Measurements from ENCODE around the gene RASD2.

RASD2 gene

DNA sequence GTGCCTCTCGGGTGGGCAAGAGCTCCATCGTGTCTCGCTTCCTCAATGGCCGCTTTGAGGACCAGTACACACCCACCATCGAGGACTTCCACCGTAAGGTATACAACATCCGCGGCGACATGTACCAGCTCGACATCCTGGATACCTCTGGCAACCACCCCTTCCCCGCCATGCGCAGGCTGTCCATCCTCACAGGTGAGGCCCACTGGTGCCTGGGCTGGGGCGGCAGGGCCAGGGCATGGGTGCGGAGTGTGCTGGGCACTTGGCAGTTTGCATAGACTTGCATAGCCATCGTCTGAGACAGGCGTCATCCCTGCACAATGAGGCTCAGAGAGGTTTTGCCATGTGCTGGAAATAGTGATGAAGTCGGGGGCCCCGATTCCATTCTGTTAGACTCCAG, 6.3 kb downstream of the RASD2 start:
- no peak for DNase-seq (ENCODE audit: low spot score)
- TF ChIP-seq, protein P1, sequence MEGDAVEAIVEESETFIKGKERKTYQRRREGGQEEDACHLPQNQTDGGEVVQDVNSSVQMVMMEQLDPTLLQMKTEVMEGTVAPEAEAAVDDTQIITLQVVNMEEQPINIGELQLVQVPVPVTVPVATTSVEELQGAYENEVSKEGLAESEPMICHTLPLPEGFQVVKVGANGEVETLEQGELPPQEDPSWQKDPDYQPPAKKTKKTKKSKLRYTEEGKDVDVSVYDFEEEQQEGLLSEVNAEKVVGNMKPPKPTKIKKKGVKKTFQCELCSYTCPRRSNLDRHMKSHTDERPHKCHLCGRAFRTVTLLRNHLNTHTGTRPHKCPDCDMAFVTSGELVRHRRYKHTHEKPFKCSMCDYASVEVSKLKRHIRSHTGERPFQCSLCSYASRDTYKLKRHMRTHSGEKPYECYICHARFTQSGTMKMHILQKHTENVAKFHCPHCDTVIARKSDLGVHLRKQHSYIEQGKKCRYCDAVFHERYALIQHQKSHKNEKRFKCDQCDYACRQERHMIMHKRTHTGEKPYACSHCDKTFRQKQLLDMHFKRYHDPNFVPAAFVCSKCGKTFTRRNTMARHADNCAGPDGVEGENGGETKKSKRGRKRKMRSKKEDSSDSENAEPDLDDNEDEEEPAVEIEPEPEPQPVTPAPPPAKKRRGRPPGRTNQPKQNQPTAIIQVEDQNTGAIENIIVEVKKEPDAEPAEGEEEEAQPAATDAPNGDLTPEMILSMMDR (IDR thresholded peaks at IDR 0.05; ENCODE audit: borderline replicate concordance, control extremely low read depth, extremely low read depth, insufficient read depth, missing control alignments), result no peak
- in situ Hi-C loops (cut with MboI; ENCODE audit: low sequenced_read_pairs, unreplicated experiment), result no loop called here

DNA sequence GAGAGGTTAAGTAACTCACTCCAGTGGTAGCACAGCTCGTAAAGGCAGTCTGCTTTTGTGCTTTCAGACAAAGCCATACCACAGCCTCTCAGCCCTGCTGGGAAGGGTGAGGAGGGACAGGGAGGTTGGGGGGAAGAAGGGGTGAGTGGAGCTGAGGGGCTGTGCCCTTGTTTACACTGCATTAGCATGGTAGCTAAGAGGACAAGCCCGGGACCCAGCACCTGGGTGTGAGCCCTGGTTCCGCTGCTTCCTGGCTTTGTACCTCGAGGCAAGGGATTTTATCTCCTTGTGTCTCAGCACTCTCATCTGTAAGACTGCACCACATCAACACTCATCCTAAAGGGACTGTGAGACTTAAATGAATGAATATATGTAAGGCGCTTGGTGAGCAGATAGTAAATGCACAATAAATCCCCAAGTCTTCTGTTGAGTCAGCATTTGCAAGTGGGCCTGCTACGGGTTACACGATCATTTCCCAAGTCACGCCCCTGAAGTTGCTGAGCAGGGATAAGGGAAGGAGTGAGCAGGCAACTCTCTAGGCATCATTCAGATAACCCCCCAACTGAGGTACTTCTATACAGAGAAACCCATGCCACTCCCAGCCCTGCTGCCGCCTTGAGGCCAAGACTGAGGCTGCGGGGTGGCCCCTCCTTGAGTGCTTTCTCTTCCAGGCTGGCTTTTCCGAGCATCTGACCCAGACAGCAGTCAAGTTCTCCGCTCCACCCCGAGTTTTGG, 7.5 kb downstream of the RASD2 start:
- in situ Hi-C loops (cut with MboI; ENCODE audit: low sequenced_read_pairs, unreplicated experiment), result no loop called here
- DNase-seq (ENCODE audit: low spot score), result no peak
- TF ChIP-seq, protein P1 (IDR thresholded peaks at IDR 0.05; ENCODE audit: borderline replicate concordance, control extremely low read depth, extremely low read depth, insufficient read depth, missing control alignments), result no peak

DNA sequence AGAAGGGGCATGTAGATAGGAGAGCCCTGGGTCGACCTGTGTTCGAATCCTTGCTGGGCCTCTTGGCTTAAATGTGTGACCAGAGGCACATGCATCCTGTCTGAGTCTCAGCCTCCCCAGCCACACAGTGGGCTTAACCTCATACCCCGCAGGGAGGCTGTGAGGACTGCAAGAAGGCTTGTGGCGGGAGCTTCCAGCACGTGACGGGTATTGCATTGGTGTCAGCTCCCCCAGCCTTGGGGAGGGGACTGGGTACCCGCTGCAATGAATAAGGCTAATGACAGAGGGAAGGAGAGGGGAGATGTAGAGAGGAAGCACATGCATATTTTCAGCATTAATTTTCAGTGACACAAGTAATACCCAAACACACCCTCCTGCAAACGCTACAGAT, 8.1 kb downstream of the RASD2 start:
- TF ChIP-seq, protein P1 (IDR thresholded peaks at IDR 0.05; ENCODE audit: borderline replicate concordance, control extremely low read depth, extremely low read depth, insufficient read depth, missing control alignments), result no peak
- DNase-seq (ENCODE audit: low spot score), result no peak
- in situ Hi-C loops (cut with MboI; ENCODE audit: low sequenced_read_pairs, unreplicated experiment), result no loop called here

DNA sequence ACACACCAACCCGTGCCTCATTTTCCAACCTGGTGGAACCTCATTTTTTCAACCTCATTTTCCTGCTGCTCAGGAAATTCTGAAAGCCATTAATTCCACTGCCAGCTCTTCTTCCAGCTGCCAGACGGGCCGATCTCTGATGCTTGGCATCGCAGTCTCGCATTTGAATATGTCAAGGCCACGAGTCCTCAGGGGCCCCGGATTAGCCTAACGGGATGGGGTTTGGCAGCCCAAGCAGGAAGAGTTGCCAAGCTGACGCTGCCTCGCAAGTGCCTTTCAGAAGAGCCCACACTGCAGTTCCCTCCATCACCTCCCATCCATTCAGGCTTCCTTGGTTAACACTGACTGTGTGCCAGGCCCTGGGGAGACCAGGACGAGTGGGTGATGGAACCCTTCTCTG, 8.7 kb downstream of the RASD2 start:
- in situ Hi-C loops (cut with MboI; ENCODE audit: low sequenced_read_pairs, unreplicated experiment), result no loop called here
- DNase-seq (ENCODE audit: low spot score), result no peak
- TF ChIP-seq, protein P1 (IDR thresholded peaks at IDR 0.05; ENCODE audit: borderline replicate concordance, control extremely low read depth, extremely low read depth, insufficient read depth, missing control alignments), result no peak

DNA sequence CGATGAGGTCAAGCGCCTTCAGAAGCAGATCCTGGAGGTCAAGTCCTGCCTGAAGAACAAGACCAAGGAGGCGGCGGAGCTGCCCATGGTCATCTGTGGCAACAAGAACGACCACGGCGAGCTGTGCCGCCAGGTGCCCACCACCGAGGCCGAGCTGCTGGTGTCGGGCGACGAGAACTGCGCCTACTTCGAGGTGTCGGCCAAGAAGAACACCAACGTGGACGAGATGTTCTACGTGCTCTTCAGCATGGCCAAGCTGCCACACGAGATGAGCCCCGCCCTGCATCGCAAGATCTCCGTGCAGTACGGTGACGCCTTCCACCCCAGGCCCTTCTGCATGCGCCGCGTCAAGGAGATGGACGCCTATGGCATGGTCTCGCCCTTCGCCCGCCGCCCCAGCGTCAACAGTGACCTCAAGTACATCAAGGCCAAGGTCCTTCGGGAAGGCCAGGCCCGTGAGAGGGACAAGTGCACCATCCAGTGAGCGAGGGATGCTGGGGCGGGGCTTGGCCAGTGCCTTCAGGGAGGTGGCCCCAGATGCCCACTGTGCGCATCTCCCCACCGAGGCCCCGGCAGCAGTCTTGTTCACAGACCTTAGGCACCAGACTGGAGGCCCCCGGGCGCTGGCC, 11.0 kb downstream of the RASD2 start:
- in situ Hi-C loops (cut with MboI; ENCODE audit: low sequenced_read_pairs, unreplicated experiment), result no loop called here
- no peak for DNase-seq (ENCODE audit: low spot score)
- TF ChIP-seq, protein P1 (IDR thresholded peaks at IDR 0.05; ENCODE audit: borderline replicate concordance, control extremely low read depth, extremely low read depth, insufficient read depth, missing control alignments), result no peak

DNA sequence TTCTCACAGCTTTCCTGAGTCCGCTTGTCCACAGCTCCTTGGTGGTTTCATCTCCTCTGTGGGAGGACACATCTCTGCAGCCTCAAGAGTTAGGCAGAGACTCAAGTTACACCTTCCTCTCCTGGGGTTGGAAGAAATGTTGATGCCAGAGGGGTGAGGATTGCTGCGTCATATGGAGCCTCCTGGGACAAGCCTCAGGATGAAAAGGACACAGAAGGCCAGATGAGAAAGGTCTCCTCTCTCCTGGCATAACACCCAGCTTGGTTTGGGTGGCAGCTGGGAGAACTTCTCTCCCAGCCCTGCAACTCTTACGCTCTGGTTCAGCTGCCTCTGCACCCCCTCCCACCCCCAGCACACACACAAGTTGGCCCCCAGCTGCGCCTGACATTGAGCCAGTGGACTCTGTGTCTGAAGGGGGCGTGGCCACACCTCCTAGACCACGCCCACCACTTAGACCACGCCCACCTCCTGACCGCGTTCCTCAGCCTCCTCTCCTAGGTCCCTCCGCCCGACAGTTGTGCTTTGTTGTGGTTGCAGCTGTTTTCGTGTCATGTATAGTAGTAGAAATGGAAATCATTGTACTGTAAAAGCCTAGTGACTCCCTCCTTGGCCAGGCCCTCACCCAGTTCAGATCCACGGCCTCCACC, 11.7 kb downstream of the RASD2 start:
- in situ Hi-C loops (cut with MboI; ENCODE audit: low sequenced_read_pairs, unreplicated experiment), result no loop called here
- DNase-seq (ENCODE audit: low spot score), result peak; percentile 92
- TF ChIP-seq, protein P1 (IDR thresholded peaks at IDR 0.05; ENCODE audit: borderline replicate concordance, control extremely low read depth, extremely low read depth, insufficient read depth, missing control alignments), result no peak
